Peyer's patch (tissue), 4 donors: ENCODE measurements around the gene HEXD.

ENCODE experiments used
- CTCF ChIP-seq, 6 experiments: fragments of 450-650 bp in 4 of 6; fragments of 200-600 bp in 2 of 6; sonication (generic) in 1 of 6; IDR thresholded peaks; one replicate each; pipeline ENCODE4 v1.5.1; 2017 to 2019; ENCODE audit warnings: antibody characterized with exemption in 6 of 6, mild to moderate bottlenecking in 3 of 6, moderate library complexity in 1 of 6
- POLR2A ChIP-seq, 2 donors: fragments of 450-650 bp; IDR thresholded peaks; one replicate each; pipeline ENCODE4 v1.5.1; 2017; ENCODE audit warnings: antibody characterized with exemption in 2 of 2, mild to moderate bottlenecking in 2 of 2, moderate library complexity in 2 of 2

- TF ChIP-seq CTCF (IDR thresholded peaks at IDR 0.05), result no peak
- TF ChIP-seq POLR2A (IDR thresholded peaks at IDR 0.05), result no peak
These were observed 25.8 kb upstream of the HEXD start for GRCh38 chr17:82392209-82392920.
